T-helper 17 cell (primary cell): ENCODE results near the gene ZFPM1. TPM values are rescaled to one million over a fixed set of nuclear protein-coding genes. Genes with fewer than 3 reads are reported as not detected.

ENCODE experiments used
- ATAC-seq: fragments of 150-1000 bp; cut with Tn5 transposase; 2 replicates; pipeline ENCODE4 v1.10.0; 2021; ENCODE audit warnings: mild to moderate bottlenecking, moderate library complexity
- DNase-seq, 3 donors: peaks; one replicate each; pipeline versions ENCODE4 v3.0.0 to v3.0.0-alpha.2; 2020 to 2021
- H3K9me3 ChIP-seq: one replicate; pipeline ENCODE4 v1.7.0; 2013; ENCODE audit warnings: low read length, mild to moderate bottlenecking; ENCODE audit not compliant: control insufficient read depth, poor library complexity, severe bottlenecking
- H3K27ac Mint-ChIP-seq: one replicate; pipeline ENCODE4 v1.8.0; 2022; ENCODE audit warnings: mild to moderate bottlenecking, moderate library complexity, mixed read lengths
- H3K27me3 Mint-ChIP-seq: one replicate; pipeline ENCODE4 v1.8.0; 2022; ENCODE audit warnings: mixed read lengths
- H3K36me3 Mint-ChIP-seq: one replicate; pipeline ENCODE4 v1.8.0; 2022; ENCODE audit warnings: low read depth, mixed read lengths
- H3K4me1 Mint-ChIP-seq: one replicate; pipeline ENCODE4 v1.8.0; 2022; ENCODE audit warnings: mild to moderate bottlenecking, mixed read lengths
- H3K4me3 Mint-ChIP-seq: one replicate; pipeline ENCODE4 v1.8.0; 2022; ENCODE audit warnings: mild to moderate bottlenecking, moderate library complexity, mixed read lengths
- total RNA-seq, 4 donors: library from RNA in 2 of 4; stranded (reverse) in 2 of 4; gene quantifications; one replicate each; pipeline ENCODE4 v1.2.3 and lab custom pipeline; 2022 to 2026

Gene ZFPM1
- total RNA-seq, 2 donors from 2014 or later: 24.6 to 29.4 TPM

DNA sequence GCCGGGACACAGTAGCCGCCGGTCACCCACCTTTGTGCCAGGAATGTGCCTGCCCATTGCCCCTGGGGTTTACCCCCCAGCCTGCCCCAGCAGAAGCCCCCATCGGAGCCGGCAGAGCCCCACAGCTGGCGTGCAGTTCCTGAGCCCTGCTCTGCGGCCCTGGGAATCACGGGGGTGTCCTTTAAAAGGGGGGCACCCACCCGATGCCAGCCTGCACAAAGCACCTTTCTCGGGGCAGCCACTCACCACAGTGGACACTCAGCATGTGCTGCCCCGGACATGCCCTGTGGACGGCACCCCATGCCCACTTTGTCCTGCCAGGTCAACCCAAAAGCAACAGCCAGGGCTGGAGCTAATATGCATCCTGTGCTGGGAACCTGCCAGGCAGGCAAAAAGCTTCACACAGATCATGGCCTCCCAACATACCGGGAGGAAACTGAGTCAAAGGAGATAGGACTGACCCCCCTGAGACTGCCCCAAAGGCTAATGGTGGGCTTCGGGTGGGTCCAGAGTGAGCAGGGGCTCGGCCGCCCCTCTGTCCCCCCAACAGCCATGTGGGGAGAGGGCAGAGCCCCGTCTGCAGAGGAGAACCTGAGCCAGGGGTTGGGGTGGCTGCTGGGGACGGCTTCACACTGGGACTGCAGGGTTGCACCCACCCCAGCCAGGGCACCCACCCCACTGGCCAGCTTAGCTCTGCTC lies 71.3 kb downstream of the ZFPM1 start:
- Mint-ChIP-seq H3K4me3 (no peak overlapping the region), H3K27ac (peak overlapping the region; percentile 27), H3K27me3 (no peaks in the 10 kb centered on the region), H3K4me1 (peaks cover 2% of the 10 kb centered on the region), H3K36me3 (peaks cover 5% of the 10 kb centered on the region)
- ATAC-seq (no peak), DNase-seq (no peak)
- H3K9me3 ChIP-seq: no peaks in the 10 kb centered on the region

DNA sequence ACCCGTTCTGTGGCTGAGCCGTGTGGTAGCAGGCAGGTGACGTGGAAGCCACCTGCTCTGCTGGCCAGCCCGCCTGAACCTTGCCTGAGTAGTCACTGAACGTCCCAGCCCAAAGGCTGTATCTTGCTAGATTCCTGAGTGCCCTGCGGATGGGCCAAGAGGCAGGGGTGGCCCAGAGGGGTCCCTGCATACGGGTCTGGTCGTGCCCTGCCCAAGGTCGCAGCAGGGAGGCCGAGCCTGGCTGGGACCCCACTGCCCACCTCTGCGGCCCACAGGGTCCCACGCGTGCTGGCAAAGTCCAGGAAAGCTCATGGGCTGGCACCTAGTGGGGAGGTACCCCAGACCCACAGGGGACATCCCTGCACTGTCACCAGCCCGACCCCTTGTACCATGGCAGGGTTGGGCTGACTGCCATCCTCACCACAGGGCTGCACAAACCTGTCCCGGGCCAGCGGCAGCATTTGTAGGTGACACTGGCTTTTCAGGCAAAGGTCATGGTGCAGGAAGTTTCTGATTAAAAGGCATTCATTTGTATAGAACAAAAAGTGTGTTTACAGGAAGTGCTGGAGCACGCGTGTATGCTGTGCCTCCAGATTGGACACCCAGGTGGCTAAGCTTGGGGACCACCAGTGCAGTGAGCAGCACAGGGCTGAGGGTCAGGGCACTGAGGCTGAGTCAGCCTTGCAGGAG lies 72.0 kb downstream of the ZFPM1 start:
- no peak for DNase-seq
- H3K9me3 ChIP-seq: no peaks in the 10 kb centered on the region
- H3K27ac Mint-ChIP-seq: peak overlapping the region; percentile 27
- ATAC-seq: peak; percentile 5
- H3K4me1 Mint-ChIP-seq: peaks cover 2% of the 10 kb centered on the region
- H3K27me3 Mint-ChIP-seq: no peaks in the 10 kb centered on the region
- H3K36me3 Mint-ChIP-seq: peaks cover 5% of the 10 kb centered on the region
- no peak overlapping the region for H3K4me3 Mint-ChIP-seq

DNA sequence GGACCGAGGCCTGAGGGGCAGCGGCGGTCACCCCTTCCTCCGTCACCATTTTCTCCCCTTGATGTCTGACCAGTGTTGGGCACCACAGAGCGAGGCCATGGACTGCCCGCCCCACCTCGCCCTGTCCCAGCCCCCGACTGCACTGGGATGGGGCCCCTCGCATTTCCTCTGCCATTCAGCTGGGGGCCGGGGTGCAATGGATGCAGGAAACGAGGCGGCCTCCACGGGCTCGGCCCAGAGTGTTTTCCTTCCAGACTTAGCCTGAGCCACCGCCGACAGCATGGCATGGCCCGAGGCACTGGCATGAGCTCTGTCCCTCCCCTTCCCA lies 72.5 kb downstream of the ZFPM1 start:
- H3K4me3 Mint-ChIP-seq: no peak overlapping the region
- H3K27me3 Mint-ChIP-seq: no peaks in the 10 kb centered on the region
- ATAC-seq (no peak), DNase-seq (no peak)
- H3K27ac Mint-ChIP-seq: no peak overlapping the region
- peaks cover 5% of the 10 kb centered on the region for H3K36me3 Mint-ChIP-seq
- peaks cover 2% of the 10 kb centered on the region for H3K4me1 Mint-ChIP-seq
- H3K9me3 ChIP-seq: no peaks in the 10 kb centered on the region

DNA sequence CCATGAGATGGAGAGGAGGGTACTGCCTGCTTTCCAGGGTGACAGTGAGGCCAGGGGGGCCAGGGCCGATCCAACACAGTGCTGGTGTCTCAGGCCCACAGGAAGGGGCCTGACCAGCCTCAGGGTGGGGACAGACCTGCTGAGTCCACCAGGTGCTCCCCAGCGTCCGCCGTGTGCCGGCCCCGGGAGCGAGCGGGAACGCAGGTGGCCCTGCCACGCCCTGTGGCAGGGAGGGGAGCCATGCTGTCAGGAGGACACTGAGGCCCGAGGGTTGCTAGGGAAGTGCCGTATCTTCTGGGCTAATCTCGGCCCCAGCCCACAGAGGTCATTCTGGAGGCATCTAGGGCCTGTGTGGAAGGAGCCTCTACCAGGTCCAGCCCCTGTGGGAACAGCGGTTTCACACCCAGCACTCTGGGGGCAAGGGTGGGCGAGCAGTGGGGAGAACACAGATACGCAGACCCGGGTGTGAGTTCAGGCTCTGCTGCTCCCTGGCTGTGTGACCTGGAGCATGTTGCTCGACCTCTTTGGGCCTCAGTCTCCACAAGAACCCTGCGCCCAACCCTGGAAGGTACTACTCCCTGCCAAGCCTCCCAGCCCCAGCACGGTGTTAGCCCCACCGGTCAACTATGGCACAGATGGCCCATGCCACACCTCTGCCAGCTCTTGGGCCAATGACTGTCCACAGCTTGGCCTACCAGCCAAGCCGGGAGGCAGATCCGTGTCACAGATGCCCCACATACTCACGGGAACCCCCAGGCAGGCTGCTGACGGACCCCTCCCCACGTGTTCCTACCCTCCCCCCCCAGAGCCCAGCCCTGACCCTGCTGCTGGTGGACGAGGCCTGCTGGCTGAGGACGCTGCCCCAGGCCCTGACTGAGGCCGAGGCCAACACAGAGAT lies 73.2 kb downstream of the ZFPM1 start:
- Mint-ChIP-seq H3K36me3 (peaks cover 5% of the 10 kb centered on the region), H3K27ac (no peak overlapping the region), H3K4me3 (no peak overlapping the region), H3K27me3 (no peaks in the 10 kb centered on the region), H3K4me1 (peaks cover 2% of the 10 kb centered on the region)
- ATAC-seq: no peak
- no peak for DNase-seq
- no peaks in the 10 kb centered on the region for H3K9me3 ChIP-seq

DNA sequence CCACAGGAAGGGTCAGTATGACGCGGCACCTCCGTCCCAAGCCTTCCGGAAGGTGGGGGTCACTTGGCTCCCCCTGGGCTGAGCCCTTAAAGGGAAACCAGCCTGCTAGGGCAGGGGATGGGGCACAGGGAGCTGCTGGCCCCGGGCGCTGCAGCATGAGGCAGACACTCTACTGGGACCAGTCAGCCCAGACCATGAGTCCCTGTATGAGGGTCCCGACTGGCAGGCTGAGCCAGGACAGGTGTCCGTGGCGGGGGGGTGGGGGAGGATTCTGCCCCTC lies 73.8 kb downstream of the ZFPM1 start:
- H3K27me3 Mint-ChIP-seq: no peaks in the 10 kb centered on the region
- H3K4me1 Mint-ChIP-seq: peaks cover 2% of the 10 kb centered on the region
- H3K9me3 ChIP-seq: no peaks in the 10 kb centered on the region
- H3K27ac Mint-ChIP-seq: no peak overlapping the region
- peaks cover 5% of the 10 kb centered on the region for H3K36me3 Mint-ChIP-seq
- DNase-seq: no peak
- no peak overlapping the region for H3K4me3 Mint-ChIP-seq
- no peak for ATAC-seq

DNA sequence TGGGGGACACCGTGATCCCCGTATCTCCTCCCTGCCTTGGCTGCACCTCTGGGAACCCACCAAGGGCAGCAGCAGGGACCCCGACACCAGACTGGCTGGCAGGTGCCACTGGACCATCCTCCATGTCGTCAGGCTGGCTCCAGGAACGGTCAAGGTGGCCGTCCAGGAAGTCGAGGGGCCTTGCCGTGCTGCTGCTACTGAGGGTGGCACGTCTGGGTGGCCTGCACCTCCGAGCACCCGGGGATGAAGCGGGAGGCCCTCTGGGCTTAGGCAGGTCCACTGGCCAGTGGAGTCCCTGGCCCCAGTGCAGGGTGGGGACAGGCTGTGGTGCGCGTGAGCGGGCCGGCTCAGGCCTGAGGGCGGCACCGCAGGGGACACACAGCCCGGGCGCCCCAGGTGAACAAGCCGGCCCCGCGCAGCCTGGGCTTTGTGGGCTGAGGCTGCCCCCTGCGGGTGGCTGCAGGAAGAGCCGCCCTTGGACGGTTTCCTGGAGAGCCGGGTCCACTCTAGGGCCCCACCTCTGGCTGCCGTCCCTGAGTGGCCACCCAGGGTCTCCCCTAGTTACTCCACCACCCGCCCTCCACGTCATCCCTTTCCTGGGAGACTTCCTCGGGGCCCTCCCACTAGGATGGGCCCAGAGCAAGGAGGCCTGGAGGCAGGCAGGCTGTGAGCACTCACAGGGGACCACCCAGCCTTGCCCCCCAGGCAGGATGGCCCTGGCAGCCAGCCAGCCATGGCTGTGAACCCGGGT lies 74.3 kb downstream of the ZFPM1 start:
- Mint-ChIP-seq H3K4me1 (peaks cover 2% of the 10 kb centered on the region), H3K27me3 (no peaks in the 10 kb centered on the region), H3K36me3 (peaks cover 5% of the 10 kb centered on the region), H3K4me3 (no peak overlapping the region), H3K27ac (no peak overlapping the region)
- H3K9me3 ChIP-seq: no peaks in the 10 kb centered on the region
- DNase-seq (peak; percentile 38 to 55 (median 50)), ATAC-seq (peak; percentile 69)

DNA sequence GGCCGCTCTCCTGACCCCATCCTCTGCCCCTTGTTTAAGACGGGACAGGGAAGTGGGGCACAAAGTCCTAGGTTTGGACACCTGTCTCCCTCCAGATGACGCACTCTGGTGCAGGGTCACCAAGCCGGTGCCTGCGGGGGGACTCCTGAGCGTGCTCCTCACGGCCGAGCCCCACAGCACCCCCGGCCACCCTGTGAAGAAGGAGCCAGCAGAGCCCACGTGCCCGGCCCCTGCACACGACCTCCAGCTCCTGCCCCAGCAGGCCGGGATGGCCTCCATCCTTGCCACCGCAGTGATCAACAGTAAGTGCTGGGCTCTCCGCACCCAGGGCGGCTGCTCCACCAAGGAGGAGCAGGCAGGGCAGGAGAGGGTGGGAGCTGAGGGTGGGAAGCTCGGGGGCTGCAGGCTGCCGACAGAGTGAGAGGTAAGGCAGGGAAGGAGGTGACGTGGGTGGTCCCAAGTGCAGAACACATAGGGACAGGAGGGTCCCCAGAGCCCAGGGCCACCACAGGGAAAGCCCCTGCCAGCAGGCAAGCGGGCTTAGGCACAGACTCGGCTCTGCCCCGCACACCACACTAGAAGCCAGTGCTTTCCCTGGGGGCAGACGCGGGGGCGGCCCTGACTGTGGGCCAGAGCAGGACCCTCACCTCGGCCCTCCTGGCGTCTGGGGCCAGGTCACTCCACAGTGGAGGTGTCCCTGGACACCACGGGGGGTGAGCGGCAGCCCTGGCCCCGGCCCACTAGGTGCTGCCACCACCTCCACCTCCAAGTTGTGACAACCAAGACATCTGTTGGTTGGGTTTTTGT lies 75.1 kb downstream of the ZFPM1 start:
- ATAC-seq (no peak), DNase-seq (no peak)
- H3K4me1 Mint-ChIP-seq: peaks cover under 1% of the 10 kb centered on the region
- peaks cover 5% of the 10 kb centered on the region for H3K36me3 Mint-ChIP-seq
- H3K27ac Mint-ChIP-seq: no peak overlapping the region
- no peak overlapping the region for H3K4me3 Mint-ChIP-seq
- H3K27me3 Mint-ChIP-seq: no peaks in the 10 kb centered on the region
- H3K9me3 ChIP-seq: no peaks in the 10 kb centered on the region

DNA sequence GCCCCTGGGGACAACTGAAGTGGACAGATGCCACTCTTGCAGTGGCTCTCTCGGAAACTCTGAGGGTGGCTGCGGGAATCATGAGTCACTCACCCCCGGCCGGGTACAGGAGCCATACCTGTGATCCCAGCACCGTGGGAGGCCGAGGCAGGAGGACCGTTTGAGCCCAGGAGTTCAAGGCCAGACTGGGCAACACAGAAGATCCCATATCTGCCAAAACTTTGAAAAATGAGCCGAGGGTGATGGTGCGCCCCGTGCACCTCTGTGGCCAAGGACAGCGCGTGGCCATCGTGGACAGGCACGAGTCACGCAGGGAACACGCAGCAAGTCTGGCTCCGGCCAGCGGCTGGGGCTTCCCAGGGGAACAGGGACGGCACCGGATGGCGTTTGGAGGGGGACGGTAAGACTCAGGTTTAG lies 75.8 kb downstream of the ZFPM1 start:
- Mint-ChIP-seq H3K36me3 (peaks cover 5% of the 10 kb centered on the region), H3K4me3 (no peak overlapping the region), H3K27me3 (no peaks in the 10 kb centered on the region), H3K4me1 (no peaks in the 10 kb centered on the region), H3K27ac (no peak overlapping the region)
- no peaks in the 10 kb centered on the region for H3K9me3 ChIP-seq
- ATAC-seq (no peak), DNase-seq (no peak)

DNA sequence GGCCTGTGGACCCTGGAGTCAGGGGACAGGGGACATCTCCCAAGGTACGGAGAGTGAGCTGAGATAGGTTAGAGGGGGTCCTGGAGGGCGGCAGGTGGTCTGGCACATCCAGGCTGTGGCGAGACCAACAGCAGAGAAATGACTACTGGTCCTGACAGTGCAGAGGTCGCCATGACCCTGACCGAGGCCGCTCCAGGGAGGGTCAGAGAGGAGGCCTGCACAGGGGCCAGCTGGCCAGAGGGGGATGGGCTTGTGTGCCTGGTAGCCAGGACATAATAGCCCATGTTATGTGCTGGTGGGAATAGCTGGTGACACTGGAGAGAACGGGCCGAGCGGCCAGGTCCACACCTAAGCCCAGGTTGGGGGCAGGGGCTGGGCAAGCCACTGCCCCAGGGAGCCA lies 76.5 kb downstream of the ZFPM1 start:
- Mint-ChIP-seq H3K27ac (no peak overlapping the region), H3K27me3 (no peaks in the 10 kb centered on the region), H3K4me1 (no peaks in the 10 kb centered on the region), H3K36me3 (peaks cover 5% of the 10 kb centered on the region), H3K4me3 (no peak overlapping the region)
- DNase-seq (no peak), ATAC-seq (no peak)
- no peaks in the 10 kb centered on the region for H3K9me3 ChIP-seq

DNA sequence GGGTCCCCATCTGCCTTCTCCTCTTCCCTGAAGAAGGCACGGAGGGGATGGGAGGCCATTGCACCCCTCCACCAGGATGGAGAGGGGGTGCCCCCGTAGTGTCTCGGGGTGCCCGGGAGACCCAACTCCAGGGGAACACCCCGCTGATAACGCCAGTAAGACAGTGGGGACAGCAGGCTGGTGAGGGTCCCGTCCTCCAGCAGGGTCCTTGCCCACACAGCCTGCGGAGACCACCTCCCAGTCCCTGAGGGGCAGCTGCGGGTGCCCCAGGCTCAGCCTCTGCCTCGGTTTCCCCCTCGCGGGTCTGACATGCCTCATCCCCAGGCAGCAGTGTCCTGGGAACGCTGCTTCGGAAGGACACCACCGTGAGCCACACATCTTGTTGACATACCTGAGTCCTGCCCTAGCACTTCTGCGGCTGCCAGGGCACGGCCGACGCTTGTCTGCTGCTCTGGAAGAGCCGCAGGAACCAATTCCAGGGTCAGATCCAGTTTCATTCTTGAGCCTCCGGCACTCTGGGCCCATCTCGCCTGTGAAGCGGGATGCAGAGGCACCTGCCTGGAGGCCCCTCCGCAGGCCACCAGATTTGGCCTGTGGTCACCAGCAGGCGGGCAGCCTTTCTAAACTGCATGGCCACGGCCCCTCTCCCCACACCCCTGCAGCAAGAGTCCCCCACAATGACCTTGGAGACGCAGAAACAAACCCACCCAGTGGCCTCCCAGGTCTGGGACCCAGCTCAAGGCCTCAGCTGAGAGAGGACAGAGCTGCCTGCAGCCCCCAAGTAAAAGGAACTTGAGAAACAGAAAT lies 77.2 kb downstream of the ZFPM1 start:
- Mint-ChIP-seq H3K4me3 (peak overlapping the region; percentile 62), H3K27ac (no peak overlapping the region)

DNA sequence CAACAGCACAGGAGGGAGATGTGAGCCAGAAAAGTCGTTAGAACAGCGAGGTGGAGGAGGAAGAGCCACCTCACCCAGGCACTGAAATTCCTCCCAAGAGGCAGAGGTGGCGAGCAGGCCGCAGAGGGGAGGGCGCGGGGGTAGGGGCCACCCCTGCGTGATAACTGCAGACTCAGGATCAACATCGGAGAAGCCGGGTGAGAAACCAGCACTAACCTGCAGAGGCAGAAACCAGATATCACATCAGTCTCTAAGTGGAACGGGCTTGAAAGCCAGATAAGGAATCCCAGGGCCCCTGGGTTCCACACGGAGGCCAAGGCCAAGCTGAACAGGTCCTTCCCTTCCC lies 77.8 kb downstream of the ZFPM1 start:
- Mint-ChIP-seq H3K4me3 (peak overlapping the region; percentile 62), H3K27ac (no peak overlapping the region), H3K4me1 (peaks cover 7% of the 10 kb centered on the region), H3K27me3 (no peaks in the 10 kb centered on the region), H3K36me3 (peaks cover 5% of the 10 kb centered on the region)
- H3K9me3 ChIP-seq: no peaks in the 10 kb centered on the region
- DNase-seq (no peak), ATAC-seq (no peak)

More for the DNA sequence above, 77.2 kb downstream of the ZFPM1 start:
- Mint-ChIP-seq H3K36me3 (peaks cover 5% of the 10 kb centered on the region), H3K27me3 (no peaks in the 10 kb centered on the region), H3K4me1 (peaks cover 2% of the 10 kb centered on the region)
- H3K9me3 ChIP-seq: no peaks in the 10 kb centered on the region
- ATAC-seq (no peak), DNase-seq (no peak)

DNA sequence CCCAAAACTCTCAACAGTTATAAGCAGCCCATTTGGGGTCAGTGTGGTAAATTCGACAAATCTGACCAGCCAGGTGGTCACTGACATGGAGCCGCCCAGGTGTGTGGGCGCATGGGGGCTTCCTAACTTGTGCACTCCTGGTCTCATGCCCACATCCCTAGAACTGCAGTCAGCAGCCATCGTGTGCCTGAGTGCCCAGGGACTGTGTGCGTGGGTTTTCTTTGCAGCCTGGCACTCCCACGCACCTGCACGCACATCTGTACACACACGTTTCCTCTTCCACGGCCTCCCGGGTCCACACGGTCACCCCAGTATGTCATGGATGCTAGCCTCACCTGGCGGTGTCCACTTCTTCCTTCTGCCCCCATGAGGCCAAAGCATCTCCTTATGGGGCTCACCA lies 78.3 kb downstream of the ZFPM1 start:
- Mint-ChIP-seq H3K27ac (peak overlapping the region; percentile 27), H3K36me3 (peaks cover 5% of the 10 kb centered on the region), H3K4me1 (peaks cover 9% of the 10 kb centered on the region), H3K4me3 (no peak overlapping the region), H3K27me3 (no peaks in the 10 kb centered on the region)
- H3K9me3 ChIP-seq: no peaks in the 10 kb centered on the region
- ATAC-seq (no peak), DNase-seq (no peak)
